ENCODE data around the gene ARTN. TPM values are rescaled to one million over a fixed set of nuclear protein-coding genes. Genes with fewer than 3 reads are reported as not detected.
A peak's percentile ranks its signal among the peaks of the same experiment; 100 is the strongest.

ARTN gene
- total RNA-seq, 1 donor from 2014 or later = 0.39 TPM

- DNase-seq (ENCODE audit: low spot score) = peak; percentile 98
Observed at GRCh38 chr1:43969746-43970466, 36.3 kb downstream of the ARTN start, which contains the start of gene DPH2. TSS of gene DPH2 (plus strand) at chr1:43970010. CDS start at chr1:43970176, 166 bp downstream.

GRCh38 chr1:43970502-43970901 lies 36.9 kb downstream of the ARTN start:
- no peak for DNase-seq (ENCODE audit: low spot score)

DNA sequence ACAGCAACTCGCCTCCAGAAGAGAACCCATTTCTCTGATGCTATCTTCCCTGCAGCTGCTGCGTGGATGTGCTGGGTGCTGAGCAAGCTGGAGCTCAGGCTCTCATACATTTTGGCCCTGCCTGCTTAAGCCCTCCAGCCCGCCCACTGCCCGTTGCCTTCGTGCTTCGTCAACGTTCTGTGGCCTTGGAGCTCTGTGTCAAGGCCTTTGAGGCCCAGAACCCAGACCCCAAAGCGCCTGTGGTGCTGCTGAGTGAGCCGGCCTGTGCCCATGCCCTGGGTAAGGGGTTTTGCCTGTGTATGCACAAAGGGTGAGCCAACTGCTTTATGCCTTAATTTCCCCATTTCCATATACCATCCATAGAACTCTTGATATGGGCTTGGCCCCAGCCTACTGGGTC lies 37.3 kb downstream of the ARTN start:
- no peak for DNase-seq (ENCODE audit: low spot score)

DNA sequence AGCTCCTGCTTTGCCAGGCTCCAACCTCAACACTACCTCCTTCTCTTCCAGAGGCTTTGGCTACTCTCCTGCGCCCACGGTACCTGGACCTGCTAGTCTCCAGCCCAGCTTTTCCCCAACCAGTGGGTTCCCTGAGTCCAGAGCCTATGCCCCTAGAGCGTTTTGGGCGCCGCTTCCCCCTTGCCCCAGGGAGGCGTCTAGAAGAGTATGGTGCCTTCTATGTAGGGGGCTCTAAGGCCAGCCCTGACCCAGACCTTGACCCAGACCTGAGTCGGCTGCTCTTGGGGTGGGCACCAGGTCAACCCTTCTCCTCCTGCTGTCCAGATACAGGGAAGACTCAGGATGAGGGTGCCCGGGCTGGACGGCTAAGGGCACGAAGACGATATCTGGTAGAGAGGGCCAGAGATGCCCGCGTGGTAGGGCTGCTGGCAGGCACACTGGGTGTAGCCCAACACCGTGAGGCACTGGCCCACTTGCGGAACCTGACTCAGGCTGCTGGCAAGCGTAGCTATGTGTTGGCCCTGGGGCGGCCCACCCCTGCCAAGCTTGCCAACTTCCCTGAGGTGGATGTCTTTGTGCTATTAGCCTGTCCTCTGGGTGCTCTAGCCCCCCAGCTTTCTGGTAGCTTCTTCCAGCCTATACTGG lies 37.9 kb downstream of the ARTN start:
- DNase-seq (ENCODE audit: low spot score) = no peak

- DNase-seq (ENCODE audit: low spot score) = no peak
Observed at GRCh38 chr1:43973981-43974442, 40.4 kb downstream of the ARTN start.

- peak; percentile 99 for DNase-seq (ENCODE audit: low spot score)
Observed at GRCh38 chr1:43974443-43975248, 41.0 kb downstream of the ARTN start, which contains the start of gene ATP6V0B. TSS of gene ATP6V0B (plus strand) at chr1:43974960. CDS start at chr1:43975041, 81 bp downstream.

GRCh38 chr1:43975249-43975961 lies 41.8 kb downstream of the ARTN start:
- no peak for DNase-seq (ENCODE audit: low spot score)

DNA sequence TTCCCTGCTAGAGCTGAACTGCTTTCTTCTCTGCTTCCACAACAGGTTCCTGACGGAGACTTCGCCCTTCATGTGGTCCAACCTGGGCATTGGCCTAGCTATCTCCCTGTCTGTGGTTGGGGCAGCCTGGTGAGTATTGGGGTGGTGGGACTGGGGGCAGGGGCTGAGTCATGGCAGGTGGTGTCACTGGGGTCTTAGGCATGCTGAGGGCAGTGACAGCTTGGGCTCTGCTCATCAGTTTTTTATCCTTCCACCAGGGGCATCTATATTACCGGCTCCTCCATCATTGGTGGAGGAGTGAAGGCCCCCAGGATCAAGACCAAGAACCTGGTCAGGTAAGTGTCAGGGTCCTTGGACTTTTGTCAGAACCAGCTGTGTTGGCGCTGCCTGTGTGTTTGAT lies 42.4 kb downstream of the ARTN start:
- no peak for DNase-seq (ENCODE audit: low spot score)

DNA sequence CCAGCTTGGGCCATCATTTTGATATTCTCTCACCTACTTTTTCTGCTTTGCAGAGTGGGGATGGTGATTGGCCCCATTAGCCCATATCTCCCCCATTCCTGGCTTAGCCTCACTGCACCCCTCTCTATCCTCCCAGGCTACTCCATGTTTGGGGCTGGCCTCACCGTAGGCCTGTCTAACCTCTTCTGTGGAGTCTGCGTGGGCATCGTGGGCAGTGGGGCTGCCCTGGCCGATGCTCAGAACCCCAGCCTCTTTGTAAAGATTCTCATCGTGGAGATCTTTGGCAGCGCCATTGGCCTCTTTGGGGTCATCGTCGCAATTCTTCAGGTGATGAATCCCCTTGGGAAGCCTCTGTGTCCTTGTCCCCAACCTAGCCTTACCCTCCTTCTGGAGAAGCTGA lies 43.3 kb downstream of the ARTN start:
- DNase-seq (ENCODE audit: low spot score) = no peak

- DNase-seq (ENCODE audit: low spot score) = no peak
Observed at GRCh38 chr1:43977376-43978263, 44.0 kb downstream of the ARTN start.

DNA sequence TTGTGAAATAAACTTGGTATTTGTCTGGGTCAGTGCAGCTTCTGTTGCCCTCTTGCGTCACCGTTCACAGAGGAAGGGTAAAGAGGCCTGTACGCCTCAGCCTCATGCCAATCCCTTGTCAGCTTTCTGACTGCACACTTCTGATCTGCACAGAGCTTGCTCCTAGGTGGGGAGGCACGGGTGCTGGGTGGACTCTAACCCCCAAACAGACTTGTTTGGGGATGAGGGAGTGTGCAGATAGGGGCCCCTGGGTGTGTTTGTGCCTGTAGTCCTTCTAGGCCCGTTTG lies 44.6 kb downstream of the ARTN start:
- no peak for DNase-seq (ENCODE audit: low spot score)

- no peak for DNase-seq (ENCODE audit: low spot score)
Observed at GRCh38 chr1:43978551-43979260, 45.1 kb downstream of the ARTN start, which contains the start of gene B4GALT2. TSS of gene B4GALT2 (plus strand) at chr1:43979210. CDS start at chr1:43981161, 1,951 bp downstream.

DNA sequence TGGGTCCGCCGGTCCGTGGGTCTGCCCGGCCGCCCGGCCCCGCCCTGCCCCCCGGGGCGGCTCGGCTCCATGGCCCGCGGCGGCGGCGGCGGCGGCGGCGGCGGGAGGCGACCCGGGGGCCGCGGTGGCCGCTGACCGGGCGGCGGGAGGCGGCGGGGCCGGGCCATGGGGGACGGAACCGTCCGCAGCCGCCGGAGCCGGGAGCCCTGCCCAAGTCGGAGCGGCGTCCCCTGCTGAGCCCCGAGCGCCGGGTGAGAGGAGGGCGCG lies 45.6 kb downstream of the ARTN start:
- no peak for DNase-seq (ENCODE audit: low spot score)

- DNase-seq (ENCODE audit: low spot score) = no peak
Observed at GRCh38 chr1:43979528-43980254, 46.1 kb downstream of the ARTN start.

GRCh38 chr1:43980255-43981134 lies 46.9 kb downstream of the ARTN start:
- no peak for DNase-seq (ENCODE audit: low spot score)

GRCh38 chr1:43981135-43981491 lies 47.5 kb downstream of the ARTN start:
- DNase-seq (ENCODE audit: low spot score) = no peak

DNA sequence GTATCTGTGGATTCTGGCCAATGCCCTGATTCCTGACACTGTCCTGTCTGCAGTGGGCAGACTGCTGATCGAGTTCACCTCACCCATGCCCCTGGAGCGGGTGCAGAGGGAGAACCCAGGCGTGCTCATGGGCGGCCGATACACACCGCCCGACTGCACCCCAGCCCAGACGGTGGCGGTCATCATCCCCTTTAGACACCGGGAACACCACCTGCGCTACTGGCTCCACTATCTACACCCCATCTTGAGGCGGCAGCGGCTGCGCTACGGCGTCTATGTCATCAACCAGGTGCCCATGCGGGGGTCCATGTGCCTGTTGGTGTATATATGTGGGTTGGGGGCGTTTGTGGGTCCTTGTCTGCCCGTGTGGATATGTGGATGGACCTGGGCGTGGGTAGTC lies 48.0 kb downstream of the ARTN start:
- no peak for DNase-seq (ENCODE audit: low spot score)

- no peak for DNase-seq (ENCODE audit: low spot score)
Observed at GRCh38 chr1:43982241-43982640, 48.6 kb downstream of the ARTN start.
